K562 (cell line): ENCODE measurements around the gene ATF3. TPM values are rescaled to one million over a fixed set of nuclear protein-coding genes. Genes with fewer than 3 reads are reported as not detected.

Experiments used
- ATAC-seq: fragments of 200-7000 bp; cut with Tn5 transposase; 3 replicates; pipeline ENCODE4 v1.9.1; 2020; ENCODE audit warnings: moderate library complexity
- BruUV-seq: library from RNA; stranded (reverse); fragments of 400-500 nt; replicated peaks from 2 replicates; lab custom pipeline; 2021; lab: Mats Ljungman, UMichigan
- CTCF ChIA-PET: fragments of 300-600 bp; formaldehyde crosslinking; extraction: SDS; loops from one replicate; lab custom pipeline; 2021; ENCODE audit warnings: low intra/inter-chr PET ratio; lab: Yijun Ruan, JAX
- POLR2A ChIA-PET: fragments of 300-600, 350-650 bp; sonication (Branson Sonifier 250); formaldehyde crosslinking; extraction: SDS; loops from one replicate; lab custom pipeline; 2021; ENCODE audit warnings: antibody characterized with exemption, inconsistent platforms; lab: Yijun Ruan, JAX
- DNase-seq, 4 experiments: peaks; one replicate each; pipeline versions ENCODE4 v3.0.0 to v3.0.0-alpha.2; 2011 to 2018; ENCODE audit warnings: low spot score in 3 of 4, mixed read lengths in 3 of 4; ENCODE audit errors: extremely low read depth in 1 of 4
- FAIRE-seq: peaks from 2 replicates; lab custom pipeline; 2011; peaks lifted over from hg19 to GRCh38; lab: Jason Lieb, UNC
- H2AFZ ChIP-seq: 2 replicates; pipeline ENCODE4 v1.6.0; 2011; ENCODE audit warnings: low read depth, low read length, control low read depth, inconsistent platforms
- H3K27ac ChIP-seq: fragments of 200-600 bp; 3 replicates; pipeline ENCODE4 v1.8.0; 2011; ENCODE audit warnings: low read depth, mild to moderate bottlenecking, control low read depth, inconsistent platforms, low read length, moderate library complexity, mixed read lengths; ENCODE audit errors: extremely low read depth
- H3K27me3 ChIP-seq, 2 experiments: fragments of 300-600 bp in 1 of 2; 2 replicates in 1 of 2; 3 replicates in 1 of 2; pipeline versions ENCODE4 v1.6.0 to v1.8.0; 2011; ENCODE audit warnings: inconsistent platforms in 2 of 2, low read length in 2 of 2, mild to moderate bottlenecking in 1 of 2, mixed read lengths in 1 of 2, moderate library complexity in 1 of 2; ENCODE audit not compliant: control insufficient read depth in 2 of 2, insufficient read depth in 2 of 2
- H3K36me3 ChIP-seq: fragments of 300-600 bp; 3 replicates; pipeline ENCODE4 v1.8.0; 2011; ENCODE audit warnings: mild to moderate bottlenecking, low read length, inconsistent platforms; ENCODE audit not compliant: control insufficient read depth, insufficient read depth
- H3K4me1 ChIP-seq, 2 experiments: fragments of 200-600 bp in 1 of 2; replicated peaks in 1 of 2; 2 replicates in 1 of 2; 3 replicates in 1 of 2; pipeline versions ENCODE4 v1.5.1 to v1.8.0; 2011; ENCODE audit warnings: inconsistent platforms in 2 of 2, low read length in 2 of 2, mild to moderate bottlenecking in 1 of 2, mixed read lengths in 1 of 2, moderate library complexity in 1 of 2; ENCODE audit not compliant: control insufficient read depth in 2 of 2, insufficient read depth in 2 of 2
- H3K4me2 ChIP-seq: 2 replicates; pipeline ENCODE4 v1.6.1; 2011; ENCODE audit warnings: low read length, control low read depth, inconsistent platforms, mixed read lengths; ENCODE audit not compliant: insufficient read depth
- H3K4me3 ChIP-seq: fragments of 200-600 bp; sonication (generic), shearing (Covaris generic); 2 replicates; pipeline ENCODE4 v1.5.1; 2016; ENCODE audit warnings: control low read depth, inconsistent platforms
- H3K79me2 ChIP-seq: fragments of 200-600 bp; 3 replicates; pipeline ENCODE4 v1.8.0; 2011; ENCODE audit warnings: low read length, inconsistent platforms; ENCODE audit not compliant: control insufficient read depth, insufficient read depth
- H3K9ac ChIP-seq, 2 experiments: 2 replicates each; pipeline versions ENCODE4 v1.6.0 to v1.6.1; 2011; ENCODE audit warnings: low read depth in 2 of 2, low read length in 2 of 2, control low read depth in 1 of 2, inconsistent platforms in 1 of 2, mild to moderate bottlenecking in 1 of 2, mixed read lengths in 1 of 2; ENCODE audit not compliant: insufficient read depth in 1 of 2
- H3K9me1 ChIP-seq: one replicate; pipeline ENCODE4 v1.6.0; 2011; ENCODE audit warnings: inconsistent platforms, mild to moderate bottlenecking, low read length, moderate library complexity; ENCODE audit not compliant: control insufficient read depth, insufficient read depth
- H3K9me3 ChIP-seq: replicated peaks from 2 replicates; pipeline ENCODE4 v1.5.1; 2011; ENCODE audit warnings: low read depth, low read length, inconsistent platforms; ENCODE audit not compliant: control insufficient read depth, insufficient read depth
- H4K20me1 ChIP-seq: replicated peaks from 2 replicates; pipeline ENCODE4 v1.6.1; 2011; ENCODE audit warnings: low read length, inconsistent platforms, mixed read lengths; ENCODE audit not compliant: control insufficient read depth, insufficient read depth
- CHD2 ChIP-seq: IDR thresholded peaks from 2 replicates; pipeline ENCODE4 v1.6.1; 2011; ENCODE audit warnings: low read depth, low read length
- CXXC5 ChIP-seq: fragments of 250-450 bp; sonication (Bioruptor Pico); IDR thresholded peaks from 2 replicates; pipeline ENCODE4 v1.8.0; 2022; ENCODE audit warnings: inconsistent platforms, mild to moderate bottlenecking, moderate library complexity
- FOXA3 ChIP-seq, 2 experiments: fragments of 450-650 bp in 1 of 2; sonication (generic) in 1 of 2; formaldehyde crosslinking; IDR thresholded peaks in 1 of 2; conservative IDR thresholded peaks in 1 of 2; 2 replicates each; pipeline versions ENCODE4 v1.4.0 to v1.8.0; 2020 to 2022; ENCODE audit warnings: mild to moderate bottlenecking in 2 of 2, missing genetic modification reagents in 1 of 2
- HOXB6 ChIP-seq: fragments of 250-450 bp; sonication (Bioruptor Pico); IDR thresholded peaks from 2 replicates; pipeline ENCODE4 v1.5.1; 2022; ENCODE audit warnings: mild to moderate bottlenecking, borderline replicate concordance
- L3MBTL2 ChIP-seq: fragments of 450-650 bp; IDR thresholded peaks from 2 replicates; pipeline ENCODE4 v1.6.1; 2016; ENCODE audit warnings: mild to moderate bottlenecking, moderate library complexity
- RBM15 ChIP-seq: fragments of 200-400 bp; formaldehyde crosslinking; IDR thresholded peaks from 2 replicates; pipeline ENCODE4 v1.6.1; 2018; ENCODE audit warnings: mild to moderate bottlenecking, low read length, moderate library complexity; ENCODE audit not compliant: insufficient read depth
- ZFP36 ChIP-seq: fragments of 150-350 bp; IDR thresholded peaks from 2 replicates; pipeline ENCODE4 v1.6.1; 2018; ENCODE audit warnings: low read length, low read depth; ENCODE audit not compliant: partially characterized antibody
- ZFX ChIP-seq: sonication (generic); formaldehyde crosslinking; IDR thresholded peaks from 2 replicates; pipeline ENCODE4 v1.8.0; 2022; ENCODE audit warnings: mild to moderate bottlenecking, missing genetic modification reagents, moderate library complexity
- WGBS: fragments of 100-300 bp; shearing (Covaris generic); methylation state at CpG from one replicate; pipeline ENCODE4 v1.1.6; 2016; ENCODE audit warnings: low coverage, mixed read lengths; ENCODE audit not compliant: insufficient coverage; ENCODE audit errors: missing lambda C conversion rate; 5-methylcytosine and 5-hydroxymethylcytosine counted together
- in situ Hi-C: fragments of 300-500 bp; cut with MboI; formaldehyde crosslinking; loops from 4 replicates; pipeline ENCODE4 v1.15.0; 2018; ENCODE audit warnings: inconsistent platforms, mixed read lengths
- intact Hi-C: fragments of 100-400 bp; cut with micrococcal nuclease; formaldehyde crosslinking; loops from 2 replicates; pipeline ENCODE4 v1.14.2; 2022
- polyA plus RNA-seq, 8 experiments: library from polyadenylated mRNA; depleted of rRNA in 4 of 8; stranded (reverse) in 5 of 8; unstranded in 3 of 8; fragments of >200 nt; fragmentation: Nextera tagmentation in 2 of 8; fragmentation: Illumina TruSeq in 1 of 8; extraction: Ambion mirVana in 2 of 8; extraction: Trizol in 1 of 8; gene quantifications; 2 replicates each; pipeline versions ENCODE4 v1.2.1 to v1.2.3, GENCODE V29; 2011 to 2014; ENCODE audit warnings: inconsistent platforms in 1 of 8, missing spikeins in 1 of 8
- total RNA-seq, 7 experiments: library from RNA; depleted of rRNA in 6 of 7; stranded (reverse); fragments of >200 nt in 6 of 7; fragmentation: Illumina TruSeq in 2 of 7; extraction: Trizol in 2 of 7; gene quantifications; 2 replicates each; pipeline versions ENCODE4 v1.2.1 to v1.2.3, GENCODE V29; 2011 to 2021; ENCODE audit warnings: low replicate concordance in 1 of 7
- TF ChIP-seq, protein P1 (sequence below): fragments of 450-650 bp; IDR thresholded peaks from 2 replicates; pipeline ENCODE4 v1.6.1; 2016; ENCODE audit warnings: mild to moderate bottlenecking, moderate library complexity

The ATF3 gene
- total and polyA plus RNA-seq, 9 of the 15 experiments (the other 6 are each of a cell fraction or from before 2014, with no cell fraction given) = 3.5 to 28.2 (median 19.8) TPM

DNA sequence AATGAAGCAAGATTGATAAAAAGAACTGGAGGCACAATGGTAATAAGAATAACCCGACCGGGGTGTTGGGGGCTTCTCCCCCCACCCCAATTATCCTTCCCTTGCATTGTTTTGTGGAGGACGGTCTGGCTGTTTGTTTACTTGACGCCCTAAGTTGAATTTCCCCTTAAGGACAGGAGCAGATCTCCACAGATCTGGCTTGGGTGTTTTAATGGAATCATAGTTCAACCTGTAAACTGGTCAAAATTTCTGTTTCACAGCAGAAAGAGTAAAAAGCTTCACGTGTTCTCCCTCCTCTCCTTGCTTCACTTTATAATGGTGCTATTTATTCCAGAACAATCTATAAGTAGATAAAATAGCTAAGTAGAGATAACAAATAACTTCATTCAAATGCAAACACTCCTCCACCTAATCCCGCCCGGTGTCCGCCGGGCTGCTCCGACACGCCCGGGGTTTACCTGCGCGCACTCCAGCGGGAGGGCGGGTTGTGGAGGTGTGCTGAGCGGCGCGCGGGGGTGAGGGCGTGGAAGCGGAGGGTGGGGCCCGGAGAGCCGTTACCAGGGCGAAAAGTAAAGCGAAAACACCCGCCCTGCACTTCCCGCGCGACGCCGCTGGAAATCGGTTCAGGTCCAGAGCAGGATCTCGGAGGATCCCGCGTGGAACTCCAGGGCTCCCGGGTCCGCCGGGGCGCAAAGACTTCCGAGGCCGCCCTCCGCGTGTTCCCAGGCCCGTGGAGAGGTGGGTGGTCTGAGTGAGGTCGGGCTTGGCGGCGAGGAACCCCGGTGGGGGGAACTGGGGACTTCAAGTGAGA lies 2.0 kb upstream of the ATF3 start:
- peaks cover 26% of the 10 kb centered on the region for H4K20me1 ChIP-seq
- ChIA-PET CTCF (no interaction called here), POLR2A (interaction anchor here (0.6 to 2.9 kb wide), 3 partner anchors 10 to 15 kb away, joined by 3 to 34 read pairs (median 5); no protein-coding TSS in a partner anchor)
- peaks cover 44 to 49% of the 10 kb centered on the region in 2 experiments for H3K27me3 ChIP-seq
- intact Hi-C loops = loop anchor here (5.0 kb wide), 1 partner anchor 446 kb away; the partner anchor contains the start of gene RPS6KC1
- H3K4me1 ChIP-seq = peaks cover 33 to 35% of the 10 kb centered on the region in 2 experiments
- BruUV-seq = no TSS peak
- H3K9ac ChIP-seq = peak overlapping the region; percentile 96; a peak in 3 of 4 replicates
- in situ Hi-C loops = no loop called here
- no peaks in the 10 kb centered on the region for H3K36me3 ChIP-seq
- no peak for FAIRE-seq
- peaks cover 11% of the 10 kb centered on the region for H3K9me1 ChIP-seq
- no peaks in the 10 kb centered on the region for H3K9me3 ChIP-seq
- peak in 3 of 4 experiments; percentile 33 to 56 (median 47) for DNase-seq
- no peak overlapping the region for H3K4me3 ChIP-seq
- H3K4me2 ChIP-seq = peak overlapping the region; percentile 88
- no peak overlapping the region for H3K27ac ChIP-seq
- no peak overlapping the region; the same call in 1 of the 2 replicates for H2AFZ ChIP-seq
- no peak for ATAC-seq
- peaks cover 27% of the 10 kb centered on the region for H3K79me2 ChIP-seq
- 17% methylated on average over 49 of the region's 49 CpGs for WGBS
- no peak for TF ChIP-seq RBM15
- TF ChIP-seq HOXB6 (CRISPR knock-in tag) = no peak
- TF ChIP-seq CXXC5 (CRISPR knock-in tag) = peak; percentile 19; the same call in 1 of the 2 replicates
- peak; percentile 41 for TF ChIP-seq L3MBTL2
- TF ChIP-seq, protein P1, sequence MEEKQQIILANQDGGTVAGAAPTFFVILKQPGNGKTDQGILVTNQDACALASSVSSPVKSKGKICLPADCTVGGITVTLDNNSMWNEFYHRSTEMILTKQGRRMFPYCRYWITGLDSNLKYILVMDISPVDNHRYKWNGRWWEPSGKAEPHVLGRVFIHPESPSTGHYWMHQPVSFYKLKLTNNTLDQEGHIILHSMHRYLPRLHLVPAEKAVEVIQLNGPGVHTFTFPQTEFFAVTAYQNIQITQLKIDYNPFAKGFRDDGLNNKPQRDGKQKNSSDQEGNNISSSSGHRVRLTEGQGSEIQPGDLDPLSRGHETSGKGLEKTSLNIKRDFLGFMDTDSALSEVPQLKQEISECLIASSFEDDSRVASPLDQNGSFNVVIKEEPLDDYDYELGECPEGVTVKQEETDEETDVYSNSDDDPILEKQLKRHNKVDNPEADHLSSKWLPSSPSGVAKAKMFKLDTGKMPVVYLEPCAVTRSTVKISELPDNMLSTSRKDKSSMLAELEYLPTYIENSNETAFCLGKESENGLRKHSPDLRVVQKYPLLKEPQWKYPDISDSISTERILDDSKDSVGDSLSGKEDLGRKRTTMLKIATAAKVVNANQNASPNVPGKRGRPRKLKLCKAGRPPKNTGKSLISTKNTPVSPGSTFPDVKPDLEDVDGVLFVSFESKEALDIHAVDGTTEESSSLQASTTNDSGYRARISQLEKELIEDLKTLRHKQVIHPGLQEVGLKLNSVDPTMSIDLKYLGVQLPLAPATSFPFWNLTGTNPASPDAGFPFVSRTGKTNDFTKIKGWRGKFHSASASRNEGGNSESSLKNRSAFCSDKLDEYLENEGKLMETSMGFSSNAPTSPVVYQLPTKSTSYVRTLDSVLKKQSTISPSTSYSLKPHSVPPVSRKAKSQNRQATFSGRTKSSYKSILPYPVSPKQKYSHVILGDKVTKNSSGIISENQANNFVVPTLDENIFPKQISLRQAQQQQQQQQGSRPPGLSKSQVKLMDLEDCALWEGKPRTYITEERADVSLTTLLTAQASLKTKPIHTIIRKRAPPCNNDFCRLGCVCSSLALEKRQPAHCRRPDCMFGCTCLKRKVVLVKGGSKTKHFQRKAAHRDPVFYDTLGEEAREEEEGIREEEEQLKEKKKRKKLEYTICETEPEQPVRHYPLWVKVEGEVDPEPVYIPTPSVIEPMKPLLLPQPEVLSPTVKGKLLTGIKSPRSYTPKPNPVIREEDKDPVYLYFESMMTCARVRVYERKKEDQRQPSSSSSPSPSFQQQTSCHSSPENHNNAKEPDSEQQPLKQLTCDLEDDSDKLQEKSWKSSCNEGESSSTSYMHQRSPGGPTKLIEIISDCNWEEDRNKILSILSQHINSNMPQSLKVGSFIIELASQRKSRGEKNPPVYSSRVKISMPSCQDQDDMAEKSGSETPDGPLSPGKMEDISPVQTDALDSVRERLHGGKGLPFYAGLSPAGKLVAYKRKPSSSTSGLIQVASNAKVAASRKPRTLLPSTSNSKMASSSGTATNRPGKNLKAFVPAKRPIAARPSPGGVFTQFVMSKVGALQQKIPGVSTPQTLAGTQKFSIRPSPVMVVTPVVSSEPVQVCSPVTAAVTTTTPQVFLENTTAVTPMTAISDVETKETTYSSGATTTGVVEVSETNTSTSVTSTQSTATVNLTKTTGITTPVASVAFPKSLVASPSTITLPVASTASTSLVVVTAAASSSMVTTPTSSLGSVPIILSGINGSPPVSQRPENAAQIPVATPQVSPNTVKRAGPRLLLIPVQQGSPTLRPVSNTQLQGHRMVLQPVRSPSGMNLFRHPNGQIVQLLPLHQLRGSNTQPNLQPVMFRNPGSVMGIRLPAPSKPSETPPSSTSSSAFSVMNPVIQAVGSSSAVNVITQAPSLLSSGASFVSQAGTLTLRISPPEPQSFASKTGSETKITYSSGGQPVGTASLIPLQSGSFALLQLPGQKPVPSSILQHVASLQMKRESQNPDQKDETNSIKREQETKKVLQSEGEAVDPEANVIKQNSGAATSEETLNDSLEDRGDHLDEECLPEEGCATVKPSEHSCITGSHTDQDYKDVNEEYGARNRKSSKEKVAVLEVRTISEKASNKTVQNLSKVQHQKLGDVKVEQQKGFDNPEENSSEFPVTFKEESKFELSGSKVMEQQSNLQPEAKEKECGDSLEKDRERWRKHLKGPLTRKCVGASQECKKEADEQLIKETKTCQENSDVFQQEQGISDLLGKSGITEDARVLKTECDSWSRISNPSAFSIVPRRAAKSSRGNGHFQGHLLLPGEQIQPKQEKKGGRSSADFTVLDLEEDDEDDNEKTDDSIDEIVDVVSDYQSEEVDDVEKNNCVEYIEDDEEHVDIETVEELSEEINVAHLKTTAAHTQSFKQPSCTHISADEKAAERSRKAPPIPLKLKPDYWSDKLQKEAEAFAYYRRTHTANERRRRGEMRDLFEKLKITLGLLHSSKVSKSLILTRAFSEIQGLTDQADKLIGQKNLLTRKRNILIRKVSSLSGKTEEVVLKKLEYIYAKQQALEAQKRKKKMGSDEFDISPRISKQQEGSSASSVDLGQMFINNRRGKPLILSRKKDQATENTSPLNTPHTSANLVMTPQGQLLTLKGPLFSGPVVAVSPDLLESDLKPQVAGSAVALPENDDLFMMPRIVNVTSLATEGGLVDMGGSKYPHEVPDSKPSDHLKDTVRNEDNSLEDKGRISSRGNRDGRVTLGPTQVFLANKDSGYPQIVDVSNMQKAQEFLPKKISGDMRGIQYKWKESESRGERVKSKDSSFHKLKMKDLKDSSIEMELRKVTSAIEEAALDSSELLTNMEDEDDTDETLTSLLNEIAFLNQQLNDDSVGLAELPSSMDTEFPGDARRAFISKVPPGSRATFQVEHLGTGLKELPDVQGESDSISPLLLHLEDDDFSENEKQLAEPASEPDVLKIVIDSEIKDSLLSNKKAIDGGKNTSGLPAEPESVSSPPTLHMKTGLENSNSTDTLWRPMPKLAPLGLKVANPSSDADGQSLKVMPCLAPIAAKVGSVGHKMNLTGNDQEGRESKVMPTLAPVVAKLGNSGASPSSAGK = 0 out of 2 replicates have a peak, but pooled peaks have one; percentile 30
- TF ChIP-seq ZFX (CRISPR knock-in tag) = 0 out of 2 replicates have a peak, but pooled peaks have one; percentile 18
- TF ChIP-seq FOXA3 (CRISPR knock-in tag; conservative IDR thresholded peaks at IDR 0.05 in 1 of 2, IDR thresholded peaks at IDR 0.05 in 1 of 2) = peak in 1 of 2 experiments; percentile 43; a peak in 1 of 4 replicates
- TF ChIP-seq ZFP36 = peak; percentile 32
- TF ChIP-seq CHD2 = peak; percentile 50; the same call in 1 of the 2 replicates
